ENCODE data around the gene RALGAPA2. TPM values are rescaled to one million over a fixed set of nuclear protein-coding genes. Genes with fewer than 3 reads are reported as not detected.
A peak's percentile ranks its signal among the peaks of the same experiment; 100 is the strongest.

The RALGAPA2 gene
- total and polyA plus RNA-seq, 2 of the 13 experiments (the other 11 are each of a cell fraction or from before 2014, with no cell fraction given): 13.8 to 17.7 TPM

- peak overlapping the region; percentile 62; the same call in 1 of the 2 replicates for H3K4me2 ChIP-seq (ENCODE audit: low read depth, low read length)
- H2AFZ ChIP-seq (ENCODE audit: low read length): no peak overlapping the region
- H3K4me3 ChIP-seq (replicated peaks in 1 of 3; ENCODE audit: insufficient read depth in 1 of 3, low read depth in 2 of 3, low read length in 3 of 3): peak overlapping the region in 1 of 3 experiments; percentile 54; a peak in 2 of 6 replicates
- DNase-seq (ENCODE audit: low spot score) (no peak), FAIRE-seq (no peak), ATAC-seq (peak; percentile 62)
- H3K36me3 ChIP-seq (replicated peaks in 1 of 2; ENCODE audit: control insufficient read depth in 1 of 2, insufficient read depth in 2 of 2, low read length in 2 of 2): no peaks in the 10 kb centered on the region
- in situ Hi-C loops (cut with HindIII; ENCODE audit: extremely low pct_ligation_motif_present, low pct_unique_long_range_greater_than_20kb): no loop called here
- peaks cover 13% of the 10 kb centered on the region; the same call in 1 of the 2 replicates for H3K4me1 ChIP-seq (ENCODE audit: insufficient read depth, low read length)
- H4K20me1 ChIP-seq (ENCODE audit: insufficient read depth, low read length): no peaks in the 10 kb centered on the region
- no peaks in the 10 kb centered on the region for H3K9me3 ChIP-seq (ENCODE audit: low read length)
- no peak overlapping the region for H3K27ac ChIP-seq (ENCODE audit: extremely low read length, insufficient read depth, low read length)
- WGBS (ENCODE audit: low lambda C conversion rate): 29% methylated on average over 53 of the region's 86 CpGs
- ChIA-PET CTCF (ENCODE audit: low intra/inter-chr PET ratio, low total read pairs) (no interaction called here), POLR2A (no interaction called here)
- no peak overlapping the region for H3K9ac ChIP-seq (ENCODE audit: insufficient read depth, low read depth, low read length)
- peaks cover 25 to 91% of the 10 kb centered on the region in 2 experiments for H3K27me3 ChIP-seq (ENCODE audit: control insufficient read depth in 1 of 2, insufficient read depth in 2 of 2, low read length in 2 of 2)
- intact Hi-C loops (cut with micrococcal nuclease; ENCODE audit: unreplicated experiment): no loop called here
- no peaks in the 10 kb centered on the region for H3K79me2 ChIP-seq (ENCODE audit: insufficient read depth, low read length)
- no TSS peak for BruUV-seq (replicated peaks)
- no peak for TF ChIP-seq ZFP36L2 (CRISPR knock-in tag; IDR thresholded peaks at IDR 0.05)
- TF ChIP-seq SRSF4 (IDR thresholded peaks at IDR 0.05; ENCODE audit: low read depth, low read length, poor library complexity, severe bottlenecking): no peak
- no peak for TF ChIP-seq ZNF33A (CRISPR knock-in tag; IDR thresholded peaks at IDR 0.05; ENCODE audit: borderline replicate concordance)
- TF ChIP-seq ZNF20 (CRISPR knock-in tag; IDR thresholded peaks at IDR 0.05): no peak
- TF ChIP-seq, protein P1, sequence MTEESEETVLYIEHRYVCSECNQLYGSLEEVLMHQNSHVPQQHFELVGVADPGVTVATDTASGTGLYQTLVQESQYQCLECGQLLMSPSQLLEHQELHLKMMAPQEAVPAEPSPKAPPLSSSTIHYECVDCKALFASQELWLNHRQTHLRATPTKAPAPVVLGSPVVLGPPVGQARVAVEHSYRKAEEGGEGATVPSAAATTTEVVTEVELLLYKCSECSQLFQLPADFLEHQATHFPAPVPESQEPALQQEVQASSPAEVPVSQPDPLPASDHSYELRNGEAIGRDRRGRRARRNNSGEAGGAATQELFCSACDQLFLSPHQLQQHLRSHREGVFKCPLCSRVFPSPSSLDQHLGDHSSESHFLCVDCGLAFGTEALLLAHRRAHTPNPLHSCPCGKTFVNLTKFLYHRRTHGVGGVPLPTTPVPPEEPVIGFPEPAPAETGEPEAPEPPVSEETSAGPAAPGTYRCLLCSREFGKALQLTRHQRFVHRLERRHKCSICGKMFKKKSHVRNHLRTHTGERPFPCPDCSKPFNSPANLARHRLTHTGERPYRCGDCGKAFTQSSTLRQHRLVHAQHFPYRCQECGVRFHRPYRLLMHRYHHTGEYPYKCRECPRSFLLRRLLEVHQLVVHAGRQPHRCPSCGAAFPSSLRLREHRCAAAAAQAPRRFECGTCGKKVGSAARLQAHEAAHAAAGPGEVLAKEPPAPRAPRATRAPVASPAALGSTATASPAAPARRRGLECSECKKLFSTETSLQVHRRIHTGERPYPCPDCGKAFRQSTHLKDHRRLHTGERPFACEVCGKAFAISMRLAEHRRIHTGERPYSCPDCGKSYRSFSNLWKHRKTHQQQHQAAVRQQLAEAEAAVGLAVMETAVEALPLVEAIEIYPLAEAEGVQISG (CRISPR knock-in tag; IDR thresholded peaks at IDR 0.05): 0 out of 2 replicates have a peak, but pooled peaks have one; percentile 16
- TF ChIP-seq ZNF724P (CRISPR knock-in tag; IDR thresholded peaks at IDR 0.05; ENCODE audit: borderline replicate concordance): no peak
- no peak for TF ChIP-seq FOXC1 (CRISPR knock-in tag; IDR thresholded peaks at IDR 0.05; ENCODE audit: borderline replicate concordance)
- peak; percentile 67; the same call in 1 of the 2 replicates for TF ChIP-seq MTF2 (CRISPR knock-in tag; IDR thresholded peaks at IDR 0.05; ENCODE audit: borderline replicate concordance)
- peak; percentile 21; the same call in 1 of the 2 replicates for TF ChIP-seq TBX2 (CRISPR knock-in tag; IDR thresholded peaks at IDR 0.05; ENCODE audit: borderline replicate concordance)
- TF ChIP-seq, protein P2, sequence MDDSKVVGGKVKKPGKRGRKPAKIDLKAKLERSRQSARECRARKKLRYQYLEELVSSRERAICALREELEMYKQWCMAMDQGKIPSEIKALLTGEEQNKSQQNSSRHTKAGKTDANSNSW (CRISPR knock-in tag; IDR thresholded peaks at IDR 0.05; ENCODE audit: borderline replicate concordance): no peak
- TF ChIP-seq U2AF2 (IDR thresholded peaks at IDR 0.05; ENCODE audit: low read depth, low read length): no peak
- no peak for TF ChIP-seq ZNF24 (IDR thresholded peaks at IDR 0.05)
- TF ChIP-seq EZH2 (conservative IDR thresholded peaks at IDR 0.05; ENCODE audit: low read depth, low read length): peak; percentile 87
- 0 out of 2 replicates have a peak, but pooled peaks have one; percentile 18 for TF ChIP-seq DNMT1 (CRISPR knock-in tag; IDR thresholded peaks at IDR 0.05)
- TF ChIP-seq, protein P3, sequence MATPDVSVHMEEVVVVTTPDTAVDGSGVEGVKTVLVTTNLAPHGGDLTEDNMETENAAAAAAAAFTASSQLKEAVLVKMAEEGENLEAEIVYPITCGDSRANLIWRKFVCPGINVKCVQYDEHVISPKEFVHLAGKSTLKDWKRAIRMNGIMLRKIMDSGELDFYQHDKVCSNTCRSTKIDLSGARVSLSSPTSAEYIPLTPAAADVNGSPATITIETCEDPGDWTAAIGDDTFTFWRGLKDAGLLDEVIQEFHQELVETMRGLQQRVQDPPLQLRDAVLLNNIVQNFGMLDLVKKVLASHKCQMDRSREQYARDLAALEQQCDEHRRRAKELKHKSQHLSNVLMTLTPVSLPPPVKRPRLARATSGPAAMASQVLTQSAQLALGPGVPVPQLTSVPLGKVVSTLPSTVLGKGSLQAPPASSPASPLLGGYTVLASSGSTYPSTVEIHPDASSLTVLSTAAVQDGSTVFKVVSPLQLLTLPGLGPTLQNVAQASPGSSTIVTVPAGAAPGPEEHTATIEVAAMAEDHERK (CRISPR knock-in tag; IDR thresholded peaks at IDR 0.05; ENCODE audit: low read depth): no peak
- TF ChIP-seq FIP1L1 (IDR thresholded peaks at IDR 0.05; ENCODE audit: borderline replicate concordance, insufficient read depth, low read depth, low read length): no peak
- TF ChIP-seq HNRNPLL (IDR thresholded peaks at IDR 0.05; ENCODE audit: low read depth, low read length, poor library complexity, severe bottlenecking): peak; percentile 62
- 0 out of 2 replicates have a peak, but pooled peaks have one; percentile 35 for TF ChIP-seq NRL (CRISPR knock-in tag; IDR thresholded peaks at IDR 0.05; ENCODE audit: borderline replicate concordance)
Measured at GRCh38 chr20:20369250-20370093, 343.0 kb downstream of the RALGAPA2 start.

All from HepG2 (cell line).